IMR-90 (cell line): ENCODE data around the gene SLX4.

Experiments
- CTCF ChIP-seq: conservative IDR thresholded peaks from 2 replicates; pipeline ENCODE4 v1.5.1; 2012; ENCODE audit warnings: mild to moderate bottlenecking, low read depth, low read length, improper control_type of control experiment
- MXI1 ChIP-seq: IDR thresholded peaks from 2 replicates; pipeline ENCODE4 v1.6.1; 2012; ENCODE audit warnings: low read depth, mild to moderate bottlenecking, low read length, moderate library complexity, borderline replicate concordance
- POLR2A ChIP-seq: IDR thresholded peaks from 2 replicates; pipeline ENCODE4 v1.6.1; 2012; ENCODE audit warnings: mild to moderate bottlenecking, low read depth, low read length
- RAD21 ChIP-seq: IDR thresholded peaks from 2 replicates; pipeline ENCODE4 v1.6.1; 2012; ENCODE audit warnings: low read length, improper control_type of control experiment

- TF ChIP-seq CTCF: no peak
- TF ChIP-seq MXI1: no peak
- TF ChIP-seq POLR2A: no peak
- no peak for TF ChIP-seq RAD21
These were observed 28.9 kb downstream of the SLX4 start for GRCh38 chr16:3582276-3583165.
